Measurements from ENCODE around the gene CACNA1D. TPM values are rescaled to one million over a fixed set of nuclear protein-coding genes. Genes with fewer than 3 reads are reported as not detected.

CACNA1D gene
- total RNA-seq, 1 experiment from 2014 or later: 1.1 TPM

- ChIA-PET CTCF (no interaction called here), POLR2A (no interaction called here), RAD21 (ENCODE audit: low non-redundant PET in 1 of 2, low total read pairs in 2 of 2, uncharacterized antibody in 2 of 2, unreplicated experiment in 2 of 2) (no interaction called here)
- no peaks in the 10 kb centered on the region for H3K79me2 ChIP-seq (ENCODE audit: insufficient read depth, low read length)
- no peak overlapping the region for H2AFZ ChIP-seq (ENCODE audit: low read depth, low read length, poor library complexity, severe bottlenecking)
- no peak for ATAC-seq
- no peak overlapping the region for H3K4me2 ChIP-seq (ENCODE audit: low read length)
- H3K27me3 ChIP-seq (ENCODE audit: insufficient read depth, low read length): peaks cover 11% of the 10 kb centered on the region
- TF ChIP-seq EGR1 (IDR thresholded peaks at IDR 0.05; ENCODE audit: low read depth) (no peak), SP1 (IDR thresholded peaks at IDR 0.05; ENCODE audit: low read depth) (no peak), JUND (IDR thresholded peaks at IDR 0.05) (no peak), CBX3 (IDR thresholded peaks at IDR 0.05; ENCODE audit: low read depth) (no peak), SIN3A (IDR thresholded peaks at IDR 0.05; ENCODE audit: low read depth) (no peak)
- intact Hi-C loops (cut with micrococcal nuclease): no loop called here
- no peaks in the 10 kb centered on the region for H3K9me2 ChIP-seq (ENCODE audit: insufficient read depth)
- no peaks in the 10 kb centered on the region for H3K36me3 ChIP-seq (ENCODE audit: control insufficient read depth in 1 of 2, insufficient read depth in 2 of 2, low read length in 2 of 2)
- no peak for DNase-seq (ENCODE audit: low read depth, low spot score)
- H3K4me3 ChIP-seq (replicated peaks in 1 of 2; ENCODE audit: low read depth in 1 of 2, low read length in 2 of 2): no peak overlapping the region
- no peaks in the 10 kb centered on the region for H3K4me1 ChIP-seq (ENCODE audit: control insufficient read depth in 1 of 2, insufficient read depth in 2 of 2, low read length in 2 of 2)
- no peaks in the 10 kb centered on the region for H3K9me3 ChIP-seq (ENCODE audit: control insufficient read depth in 1 of 2, insufficient read depth in 1 of 2, low read depth in 1 of 2, low read length in 2 of 2)
- H3K9ac ChIP-seq (ENCODE audit: low read length): no peak overlapping the region
- no TSS peak for BruUV-seq (replicated peaks)
- H4K20me1 ChIP-seq (ENCODE audit: insufficient read depth): no peaks in the 10 kb centered on the region
- H3K27ac ChIP-seq (ENCODE audit: low read depth, low read length): no peak overlapping the region
These were observed 293.6 kb downstream of the CACNA1D start for GRCh38 chr3:53788038-53788437.

- no peak overlapping the region for H3K27ac ChIP-seq (ENCODE audit: low read depth, low read length)
- no peaks in the 10 kb centered on the region for H3K9me2 ChIP-seq (ENCODE audit: insufficient read depth)
- ChIA-PET POLR2A (no interaction called here), CTCF (no interaction called here), RAD21 (ENCODE audit: low non-redundant PET in 1 of 2, low total read pairs in 2 of 2, uncharacterized antibody in 2 of 2, unreplicated experiment in 2 of 2) (no interaction called here)
- BruUV-seq (replicated peaks): no TSS peak
- DNase-seq (ENCODE audit: low read depth, low spot score): no peak
- H3K4me3 ChIP-seq (replicated peaks in 1 of 2; ENCODE audit: low read depth in 1 of 2, low read length in 2 of 2): no peak overlapping the region
- no peaks in the 10 kb centered on the region for H3K79me2 ChIP-seq (ENCODE audit: insufficient read depth, low read length)
- intact Hi-C loops (cut with micrococcal nuclease): no loop called here
- no peaks in the 10 kb centered on the region for H3K9me3 ChIP-seq (ENCODE audit: control insufficient read depth in 1 of 2, insufficient read depth in 1 of 2, low read depth in 1 of 2, low read length in 2 of 2)
- no peaks in the 10 kb centered on the region for H3K4me1 ChIP-seq (ENCODE audit: control insufficient read depth in 1 of 2, insufficient read depth in 2 of 2, low read length in 2 of 2)
- H4K20me1 ChIP-seq (ENCODE audit: insufficient read depth): no peaks in the 10 kb centered on the region
- H3K36me3 ChIP-seq (ENCODE audit: control insufficient read depth in 1 of 2, insufficient read depth in 2 of 2, low read length in 2 of 2): no peaks in the 10 kb centered on the region
- no peak overlapping the region for H3K4me2 ChIP-seq (ENCODE audit: low read length)
- H3K27me3 ChIP-seq (ENCODE audit: insufficient read depth, low read length): peaks cover 11% of the 10 kb centered on the region
- no peak overlapping the region for H2AFZ ChIP-seq (ENCODE audit: low read depth, low read length, poor library complexity, severe bottlenecking)
- no peak for ATAC-seq
- H3K9ac ChIP-seq (ENCODE audit: low read length): no peak overlapping the region
- TF ChIP-seq EGR1 (IDR thresholded peaks at IDR 0.05; ENCODE audit: low read depth) (no peak), ZBTB33 (IDR thresholded peaks at IDR 0.05; ENCODE audit: extremely low read depth, insufficient replicate concordance, low read length) (no peak), TCF7L2 (IDR thresholded peaks at IDR 0.05; ENCODE audit: borderline replicate concordance, extremely low read depth, insufficient read depth, insufficient read length) (no peak), ATF3 (IDR thresholded peaks at IDR 0.05) (no peak), POLR2A (IDR thresholded peaks at IDR 0.05; ENCODE audit: borderline replicate concordance, extremely low read depth, insufficient read depth, insufficient read length) (no peak), CEBPB (IDR thresholded peaks at IDR 0.05; ENCODE audit: low read depth) (no peak)
These were observed 295.0 kb downstream of the CACNA1D start for GRCh38 chr3:53789459-53789858.

Data from HCT116 (cell line).